Erythroblast (primary cell): Measurements from ENCODE around the gene KDM7A.

Experiments used
- DNase-seq, 2 experiments: peaks; one replicate each; lab custom pipeline; 2025; lab: John Stamatoyannopoulos, UW
- GATA1 ChIP-seq: IDR thresholded peaks from 2 replicates; pipeline ENCODE4 v1.6.1; 2011; ENCODE audit warnings: low read depth, mild to moderate bottlenecking, control low read depth, low read length, moderate library complexity
- POLR2A ChIP-seq: IDR thresholded peaks from 2 replicates; pipeline ENCODE4 v1.6.1; 2011; ENCODE audit warnings: mild to moderate bottlenecking, low read length

The KDM7A gene

GRCh38 chr7:140054751-140055150 is 122.0 kb downstream of the KDM7A start:
- TF ChIP-seq GATA1 (no peak), POLR2A (no peak)
- no peak for DNase-seq

GRCh38 chr7:140053812-140054539 is 122.8 kb downstream of the KDM7A start:
- no peak for TF ChIP-seq GATA1
- no peak for TF ChIP-seq POLR2A
- DNase-seq, result peak in 1 of 2 experiments; percentile 9

GRCh38 chr7:140051820-140052219 is 125.0 kb downstream of the KDM7A start:
- no peak for DNase-seq
- no peak for TF ChIP-seq GATA1
- no peak for TF ChIP-seq POLR2A

- no peak for TF ChIP-seq POLR2A
- no peak for TF ChIP-seq GATA1
- no peak for DNase-seq
Observed at GRCh38 chr7:140050100-140050499, 126.7 kb downstream of the KDM7A start.

GRCh38 chr7:140049339-140050024 is 127.3 kb downstream of the KDM7A start:
- TF ChIP-seq POLR2A, result no peak
- TF ChIP-seq GATA1, result no peak
- no peak for DNase-seq

GRCh38 chr7:140048989-140049338 is 127.8 kb downstream of the KDM7A start:
- TF ChIP-seq GATA1 (no peak), POLR2A (no peak)
- no peak for DNase-seq

GRCh38 chr7:140048138-140048537 is 128.6 kb downstream of the KDM7A start:
- TF ChIP-seq POLR2A (no peak), GATA1 (no peak)
- DNase-seq, result no peak

- TF ChIP-seq GATA1, result no peak
- no peak for TF ChIP-seq POLR2A
- no peak for DNase-seq
Observed at GRCh38 chr7:140047197-140047596, 129.6 kb downstream of the KDM7A start.

- TF ChIP-seq GATA1 (no peak), POLR2A (no peak)
- no peak for DNase-seq
Observed at GRCh38 chr7:140045697-140046096, 131.1 kb downstream of the KDM7A start.

GRCh38 chr7:140044251-140044650 is 132.5 kb downstream of the KDM7A start:
- TF ChIP-seq POLR2A (no peak), GATA1 (no peak)
- DNase-seq, result no peak

- TF ChIP-seq GATA1 (no peak), POLR2A (no peak)
- no peak for DNase-seq
Observed at GRCh38 chr7:140042386-140042670, 134.5 kb downstream of the KDM7A start.

- no peak for TF ChIP-seq GATA1
- no peak for TF ChIP-seq POLR2A
- DNase-seq, result no peak
Observed at GRCh38 chr7:140041659-140042385, 135.0 kb downstream of the KDM7A start.

GRCh38 chr7:140039896-140040295 is 136.9 kb downstream of the KDM7A start:
- DNase-seq, result no peak
- TF ChIP-seq GATA1, result no peak
- no peak for TF ChIP-seq POLR2A

- no peak for TF ChIP-seq GATA1
- no peak for TF ChIP-seq POLR2A
- no peak for DNase-seq
Observed at GRCh38 chr7:140039066-140039465, 137.7 kb downstream of the KDM7A start.

GRCh38 chr7:140036224-140036962 is 140.4 kb downstream of the KDM7A start:
- no peak for DNase-seq
- TF ChIP-seq GATA1 (no peak), POLR2A (no peak)
